ENCODE measurements around the gene MPG.

DNA sequence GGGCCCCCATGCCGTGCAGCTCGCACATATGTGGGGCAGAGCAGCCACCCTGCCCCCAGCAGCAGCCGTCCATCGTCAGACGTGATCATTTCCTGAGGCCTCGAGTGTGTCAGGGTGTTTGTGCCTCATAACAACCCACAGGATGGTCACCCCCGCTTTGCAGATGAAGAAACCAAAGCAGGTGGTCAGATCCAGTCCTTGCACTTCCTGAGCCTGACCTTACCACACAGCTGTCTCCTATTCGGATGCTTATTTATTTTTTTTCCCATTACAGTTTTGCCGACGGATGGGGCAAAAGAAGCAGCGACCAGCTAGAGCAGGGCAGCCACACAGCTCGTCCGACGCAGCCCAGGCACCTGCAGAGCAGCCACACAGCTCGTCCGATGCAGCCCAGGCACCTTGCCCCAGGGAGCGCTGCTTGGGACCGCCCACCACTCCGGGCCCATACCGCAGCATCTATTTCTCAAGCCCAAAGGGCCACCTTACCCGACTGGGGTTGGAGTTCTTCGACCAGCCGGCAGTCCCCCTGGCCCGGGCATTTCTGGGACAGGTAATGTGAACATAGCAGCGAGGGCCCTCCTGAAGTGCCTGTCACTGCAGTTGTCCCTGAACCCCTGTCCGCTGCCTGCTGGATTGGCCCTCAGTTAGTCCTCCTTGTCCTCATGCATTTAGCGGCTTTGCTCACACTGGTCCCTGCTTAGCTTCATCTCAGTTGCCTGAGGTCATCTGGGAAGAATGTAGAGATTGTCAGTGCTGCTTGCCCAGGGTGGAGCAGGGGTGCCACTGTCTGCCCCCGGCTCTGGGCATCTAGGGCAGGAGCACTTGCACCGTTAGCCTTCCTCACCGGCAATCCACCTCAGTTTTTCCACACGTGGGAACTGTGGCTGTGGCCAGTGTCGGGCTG is 1.4 kb downstream of the MPG start:
- TF ChIP-seq, protein P1, sequence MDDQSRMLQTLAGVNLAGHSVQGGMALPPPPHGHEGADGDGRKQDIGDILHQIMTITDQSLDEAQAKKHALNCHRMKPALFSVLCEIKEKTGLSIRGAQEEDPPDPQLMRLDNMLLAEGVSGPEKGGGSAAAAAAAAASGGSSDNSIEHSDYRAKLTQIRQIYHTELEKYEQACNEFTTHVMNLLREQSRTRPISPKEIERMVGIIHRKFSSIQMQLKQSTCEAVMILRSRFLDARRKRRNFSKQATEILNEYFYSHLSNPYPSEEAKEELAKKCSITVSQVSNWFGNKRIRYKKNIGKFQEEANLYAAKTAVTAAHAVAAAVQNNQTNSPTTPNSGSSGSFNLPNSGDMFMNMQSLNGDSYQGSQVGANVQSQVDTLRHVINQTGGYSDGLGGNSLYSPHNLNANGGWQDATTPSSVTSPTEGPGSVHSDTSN (IDR thresholded peaks at IDR 0.05) = no peak
- TF ChIP-seq, protein P2, sequence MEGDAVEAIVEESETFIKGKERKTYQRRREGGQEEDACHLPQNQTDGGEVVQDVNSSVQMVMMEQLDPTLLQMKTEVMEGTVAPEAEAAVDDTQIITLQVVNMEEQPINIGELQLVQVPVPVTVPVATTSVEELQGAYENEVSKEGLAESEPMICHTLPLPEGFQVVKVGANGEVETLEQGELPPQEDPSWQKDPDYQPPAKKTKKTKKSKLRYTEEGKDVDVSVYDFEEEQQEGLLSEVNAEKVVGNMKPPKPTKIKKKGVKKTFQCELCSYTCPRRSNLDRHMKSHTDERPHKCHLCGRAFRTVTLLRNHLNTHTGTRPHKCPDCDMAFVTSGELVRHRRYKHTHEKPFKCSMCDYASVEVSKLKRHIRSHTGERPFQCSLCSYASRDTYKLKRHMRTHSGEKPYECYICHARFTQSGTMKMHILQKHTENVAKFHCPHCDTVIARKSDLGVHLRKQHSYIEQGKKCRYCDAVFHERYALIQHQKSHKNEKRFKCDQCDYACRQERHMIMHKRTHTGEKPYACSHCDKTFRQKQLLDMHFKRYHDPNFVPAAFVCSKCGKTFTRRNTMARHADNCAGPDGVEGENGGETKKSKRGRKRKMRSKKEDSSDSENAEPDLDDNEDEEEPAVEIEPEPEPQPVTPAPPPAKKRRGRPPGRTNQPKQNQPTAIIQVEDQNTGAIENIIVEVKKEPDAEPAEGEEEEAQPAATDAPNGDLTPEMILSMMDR (IDR thresholded peaks at IDR 0.05) = no peak
- no peak for TF ChIP-seq RAD21 (IDR thresholded peaks at IDR 0.05; ENCODE audit: low read length)
- no peak for TF ChIP-seq JUND (IDR thresholded peaks at IDR 0.05)
- no peak for TF ChIP-seq EZH2phosphoT487 (IDR thresholded peaks at IDR 0.05; ENCODE audit: borderline replicate concordance, low read depth)
- TF ChIP-seq TCF12 (IDR thresholded peaks at IDR 0.05) = no peak
- TF ChIP-seq, protein P3, sequence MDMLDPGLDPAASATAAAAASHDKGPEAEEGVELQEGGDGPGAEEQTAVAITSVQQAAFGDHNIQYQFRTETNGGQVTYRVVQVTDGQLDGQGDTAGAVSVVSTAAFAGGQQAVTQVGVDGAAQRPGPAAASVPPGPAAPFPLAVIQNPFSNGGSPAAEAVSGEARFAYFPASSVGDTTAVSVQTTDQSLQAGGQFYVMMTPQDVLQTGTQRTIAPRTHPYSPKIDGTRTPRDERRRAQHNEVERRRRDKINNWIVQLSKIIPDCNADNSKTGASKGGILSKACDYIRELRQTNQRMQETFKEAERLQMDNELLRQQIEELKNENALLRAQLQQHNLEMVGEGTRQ (IDR thresholded peaks at IDR 0.05; ENCODE audit: borderline replicate concordance, low read depth, low read length) = no peak
- TF ChIP-seq FOXM1 (IDR thresholded peaks at IDR 0.05; ENCODE audit: low read depth) = no peak
- no peak for TF ChIP-seq POLR2AphosphoS5 (IDR thresholded peaks at IDR 0.05; ENCODE audit: low read depth, low read length)
- TF ChIP-seq NFIC (IDR thresholded peaks at IDR 0.05; ENCODE audit: borderline replicate concordance) = no peak
- no peak for TF ChIP-seq TEAD4 (IDR thresholded peaks at IDR 0.05; ENCODE audit: borderline replicate concordance, insufficient read depth)
